ENCODE measurements around the gene DNAH17.

- TF ChIP-seq CTCF (IDR thresholded peaks at IDR 0.05): no peak
- TF ChIP-seq POLR2A (IDR thresholded peaks at IDR 0.05): no peak
These were observed 103.1 kb downstream of the DNAH17 start for GRCh38 chr17:78473951-78474613.

Measured in esophagus squamous epithelium (tissue), 4 donors.